Endothelial cell of umbilical vein (primary cell): ENCODE measurements around the gene APP. TPM values are rescaled to one million over a fixed set of nuclear protein-coding genes. Genes with fewer than 3 reads are reported as not detected.
A peak's percentile ranks its signal among the peaks of the same experiment; 100 is the strongest.

ENCODE experiments used
- BruUV-seq: library from RNA; stranded (reverse); fragments of 400-500 nt; replicated peaks from 2 replicates; lab custom pipeline; 2021; lab: Mats Ljungman, UMichigan
- CTCF ChIA-PET: fragments of 300-600, 350-600 bp; sonication (Branson Sonifier 250); formaldehyde crosslinking; loops from one replicate; lab custom pipeline; 2021; ENCODE audit warnings: antibody characterized with exemption, inconsistent platforms; lab: Charles Lee
- POLR2A ChIA-PET: fragments of 300-600, 350-600 bp; sonication (Branson Sonifier 250); formaldehyde crosslinking; loops from one replicate; lab custom pipeline; 2021; ENCODE audit warnings: antibody characterized with exemption, inconsistent platforms; lab: Charles Lee
- DNase-seq: peaks from one replicate; pipeline ENCODE4 v3.0.0-alpha.2; 2011; ENCODE audit warnings: low read depth, low spot score
- FAIRE-seq: peaks from 2 replicates; lab custom pipeline; 2011; peaks lifted over from hg19 to GRCh38; lab: Jason Lieb, UNC
- H2AFZ ChIP-seq: 2 replicates; pipeline ENCODE4 v1.6.0; 2012; ENCODE audit warnings: low read depth, low read length, control low read depth, inconsistent platforms
- H3K27ac ChIP-seq: 2 replicates; pipeline ENCODE4 v1.5.1; 2011; ENCODE audit warnings: low read depth, mild to moderate bottlenecking, control low read depth, low read length, moderate library complexity; ENCODE audit not compliant: insufficient read depth
- H3K27me3 ChIP-seq, 2 experiments: 2 replicates each; pipeline versions ENCODE4 v1.6.0 to v1.6.1; 2011; ENCODE audit warnings: low read length in 2 of 2, mixed read lengths in 1 of 2; ENCODE audit not compliant: control insufficient read depth in 2 of 2, insufficient read depth in 2 of 2
- H3K36me3 ChIP-seq, 2 experiments: 2 replicates in 1 of 2; 3 replicates in 1 of 2; pipeline ENCODE4 v1.5.1; 2011; ENCODE audit warnings: low read length in 2 of 2, mild to moderate bottlenecking in 1 of 2, moderate library complexity in 1 of 2; ENCODE audit not compliant: control insufficient read depth in 2 of 2, insufficient read depth in 2 of 2; ENCODE audit errors: extremely low read depth in 1 of 2
- H3K4me1 ChIP-seq: 3 replicates; pipeline ENCODE4 v1.5.1; 2011; ENCODE audit warnings: mild to moderate bottlenecking, low read length; ENCODE audit not compliant: control insufficient read depth, insufficient read depth; ENCODE audit errors: extremely low read depth
- H3K4me2 ChIP-seq: 2 replicates; pipeline ENCODE4 v1.6.1; 2011; ENCODE audit warnings: low read length, control low read depth, mixed read lengths; ENCODE audit not compliant: insufficient read depth
- H3K4me3 ChIP-seq, 3 experiments: fragments of 200-600 bp in 1 of 3; sonication (generic), shearing (Covaris generic) in 1 of 3; replicated peaks in 1 of 3; 2 replicates each; pipeline ENCODE4 v1.5.1; 2011 to 2016; ENCODE audit warnings: control low read depth in 3 of 3, low read length in 3 of 3, mild to moderate bottlenecking in 2 of 3, inconsistent platforms in 1 of 3, low read depth in 1 of 3, moderate library complexity in 1 of 3; ENCODE audit not compliant: insufficient read depth in 1 of 3
- H3K79me2 ChIP-seq: 2 replicates; pipeline ENCODE4 v1.6.0; 2012; ENCODE audit warnings: low read length, inconsistent platforms; ENCODE audit not compliant: control insufficient read depth, insufficient read depth
- H3K9ac ChIP-seq: replicated peaks from 2 replicates; pipeline ENCODE3; 2011; ENCODE audit warnings: low read length, control low read depth; ENCODE audit not compliant: insufficient read depth; ENCODE audit errors: extremely low read depth
- H3K9me1 ChIP-seq: replicated peaks from 3 replicates; pipeline ENCODE4 v1.6.0; 2011; ENCODE audit warnings: mild to moderate bottlenecking, low read length; ENCODE audit not compliant: control insufficient read depth, insufficient read depth; ENCODE audit errors: extremely low read depth
- H3K9me3 ChIP-seq: replicated peaks from 2 replicates; pipeline ENCODE4 v1.5.1; 2012; ENCODE audit warnings: low read length, inconsistent platforms; ENCODE audit not compliant: control insufficient read depth, insufficient read depth
- H4K20me1 ChIP-seq: replicated peaks from 2 replicates; pipeline ENCODE3; 2011; ENCODE audit warnings: mild to moderate bottlenecking, low read length; ENCODE audit not compliant: control insufficient read depth, insufficient read depth; ENCODE audit errors: extremely low read depth
- CTCF ChIP-seq, 2 donors: IDR thresholded peaks; 1 replicate in 1 of 2; 2 replicates in 1 of 2; pipeline ENCODE4 v1.5.1; 2011; ENCODE audit warnings: low read length in 2 of 2, mild to moderate bottlenecking in 2 of 2, moderate library complexity in 2 of 2, control low read depth in 1 of 2, inconsistent platforms in 1 of 2, low read depth in 1 of 2; ENCODE audit not compliant: insufficient read depth in 1 of 2; ENCODE audit errors: extremely low read depth in 1 of 2
- EZH2 ChIP-seq: IDR thresholded peaks from 2 replicates; pipeline ENCODE4 v1.6.1; 2012; ENCODE audit warnings: borderline replicate concordance, low read depth, mild to moderate bottlenecking, moderate library complexity, low read length, inconsistent platforms; ENCODE audit not compliant: severe bottlenecking
- FOS ChIP-seq: IDR thresholded peaks from 2 replicates; pipeline ENCODE4 v1.6.1; 2011; ENCODE audit warnings: mild to moderate bottlenecking, low read length, moderate library complexity, borderline replicate concordance; ENCODE audit not compliant: insufficient read depth
- GATA2 ChIP-seq: IDR thresholded peaks from 2 replicates; pipeline ENCODE4 v1.7.0; 2011; ENCODE audit warnings: low read depth, mild to moderate bottlenecking, moderate library complexity, mixed read lengths, low read length; ENCODE audit not compliant: insufficient read length, insufficient read depth
- JUN ChIP-seq: IDR thresholded peaks from 2 replicates; pipeline ENCODE4 v1.6.1; 2011; ENCODE audit warnings: borderline replicate concordance, low read depth; ENCODE audit not compliant: insufficient read length, insufficient read depth
- MAX ChIP-seq: IDR thresholded peaks from 2 replicates; pipeline ENCODE4 v1.6.1; 2011; ENCODE audit not compliant: insufficient read depth, insufficient read length
- MYC ChIP-seq: IDR thresholded peaks from one replicate; pipeline ENCODE4 v1.6.1; 2011; ENCODE audit warnings: mild to moderate bottlenecking, low read depth, low read length
- POLR2A ChIP-seq: IDR thresholded peaks from 2 replicates; pipeline ENCODE4 v1.6.1; 2012; ENCODE audit warnings: low read depth, mild to moderate bottlenecking, control low read depth, low read length
- POLR2AphosphoS5 ChIP-seq: IDR thresholded peaks from 2 replicates; pipeline ENCODE4 v1.6.1; 2012; ENCODE audit warnings: low read depth, mild to moderate bottlenecking, control low read depth, low read length, moderate library complexity; ENCODE audit not compliant: insufficient read depth
- dilution Hi-C: fragments of 300-500 bp; cut with MboI; formaldehyde crosslinking; loops from one replicate; pipeline ENCODE4 v1.15.0; 2019; ENCODE audit warnings: low sequenced_read_pairs; ENCODE audit not compliant: extremely low pct_ligation_motif_present
- intact Hi-C: fragments of 100-400 bp; cut with micrococcal nuclease; formaldehyde crosslinking; loops from one replicate; pipeline ENCODE4 v1.10.0; 2022
- polyA plus RNA-seq, 4 experiments: library from polyadenylated mRNA; depleted of rRNA in 3 of 4; stranded (reverse) in 3 of 4; unstranded in 1 of 4; fragments of >200 nt; gene quantifications; 2 replicates each; pipeline versions ENCODE4 v1.2.1 to v1.2.3, GENCODE V29; 2011 to 2012; ENCODE audit warnings: missing spikeins in 1 of 4
- total RNA-seq: library from RNA; stranded (reverse); gene quantifications from 2 replicates; pipeline ENCODE4 v1.2.3, GENCODE V29; 2021

The APP gene
- total and polyA plus RNA-seq, 2 donors (not counting 3 experiments of a cell fraction or from before 2014, with no cell fraction given), result 914 to 928 TPM

GRCh38 chr21:25837533-25838265 lies 332.9 kb downstream of the APP start:
- CTCF ChIA-PET, result interaction anchor here (0.9 kb wide), 1 partner anchor 20 kb away, joined by 4 read pairs; no protein-coding TSS in a partner anchor
- Histone ChIP-seq H3K4me3 (no peak overlapping the region), H2AFZ (no peak overlapping the region), H3K79me2 (no peaks in the 10 kb centered on the region), H3K9me1 (no peaks in the 10 kb centered on the region), H3K9ac (no peak overlapping the region), H4K20me1 (no peaks in the 10 kb centered on the region), H3K27ac (no peak overlapping the region), H3K9me3 (no peaks in the 10 kb centered on the region), H3K27me3 (peaks cover 0 to 3% of the 10 kb centered on the region in 2 experiments), H3K36me3 (no peaks in the 10 kb centered on the region), H3K4me2 (no peak overlapping the region), H3K4me1 (no peaks in the 10 kb centered on the region)
- dilution Hi-C loops (no loop called here), intact Hi-C loops (no loop called here)
- TF ChIP-seq EZH2 (no peak), POLR2A (no peak), JUN (no peak), CTCF (IDR thresholded peaks at IDR 0.05; ENCODE audit: extremely low read depth in 1 of 2, insufficient read depth in 1 of 2, low read depth in 1 of 2, low read length in 2 of 2) (no peak), POLR2AphosphoS5 (no peak), GATA2 (no peak), MYC (no peak), MAX (no peak), FOS (no peak)
- POLR2A ChIA-PET, result no interaction called here
- no peak for FAIRE-seq
- peak; percentile 26 for DNase-seq
- BruUV-seq, result no TSS peak
